Hematopoietic multipotent progenitor cell treated with erythropoietin and hydrocortisone succinate and interleukin-3 and kit ligand, for 17 days (in vitro differentiated cells): Measurements from ENCODE around the gene ABHD6.
A peak's percentile ranks its signal among the peaks of the same experiment; 100 is the strongest.
"Not testable (repeated sequence)": the region's sequence is repeated elsewhere in the genome, so short reads cannot be mapped to it uniquely, and the experiment has no call there.

Source experiments
- DNase-seq: peaks from one replicate; pipeline ENCODE4 v3.0.0-alpha.2; 2015; ENCODE audit warnings: low spot score

The ABHD6 gene

DNA sequence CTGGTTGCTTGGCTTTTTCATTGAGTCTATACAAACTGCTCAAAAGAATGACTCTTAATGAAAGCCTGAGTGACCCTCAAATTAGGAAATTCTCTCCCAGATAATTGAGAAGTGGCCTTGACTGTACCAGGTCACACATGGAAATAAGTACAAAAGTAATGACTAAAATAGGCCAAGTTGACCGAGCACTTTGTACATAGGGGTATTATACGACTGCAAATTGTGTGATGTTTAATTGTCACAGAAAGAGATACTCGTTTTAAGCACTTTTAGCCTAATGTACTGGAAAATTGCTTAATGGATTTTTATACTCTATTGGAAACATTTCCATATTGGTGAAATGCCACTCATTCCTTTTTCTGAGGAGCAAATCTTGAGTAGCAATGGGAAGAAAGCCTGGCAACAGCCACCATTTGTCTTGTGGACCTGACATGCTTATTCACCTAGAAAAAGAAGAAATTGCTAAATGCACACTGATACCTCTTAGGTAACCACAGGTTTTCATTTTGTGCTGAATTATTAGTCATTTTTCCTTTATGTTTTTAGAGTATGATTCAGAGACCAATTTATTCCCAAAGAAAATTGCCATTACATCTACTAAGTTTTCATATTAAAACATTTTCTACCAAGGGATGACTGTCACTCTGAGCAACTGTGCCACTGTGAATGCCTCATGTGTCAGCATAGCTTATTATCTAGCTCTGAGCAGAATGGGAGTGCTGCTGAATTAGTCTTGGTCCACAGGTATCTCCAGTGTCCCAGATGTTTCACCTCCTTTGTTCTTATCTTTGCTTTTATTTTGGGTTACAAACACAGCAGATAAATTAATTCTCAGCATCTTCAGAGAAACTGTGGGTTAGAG, 86.2 kb downstream of the ABHD6 start:
- DNase-seq, result peak; percentile 34

DNA sequence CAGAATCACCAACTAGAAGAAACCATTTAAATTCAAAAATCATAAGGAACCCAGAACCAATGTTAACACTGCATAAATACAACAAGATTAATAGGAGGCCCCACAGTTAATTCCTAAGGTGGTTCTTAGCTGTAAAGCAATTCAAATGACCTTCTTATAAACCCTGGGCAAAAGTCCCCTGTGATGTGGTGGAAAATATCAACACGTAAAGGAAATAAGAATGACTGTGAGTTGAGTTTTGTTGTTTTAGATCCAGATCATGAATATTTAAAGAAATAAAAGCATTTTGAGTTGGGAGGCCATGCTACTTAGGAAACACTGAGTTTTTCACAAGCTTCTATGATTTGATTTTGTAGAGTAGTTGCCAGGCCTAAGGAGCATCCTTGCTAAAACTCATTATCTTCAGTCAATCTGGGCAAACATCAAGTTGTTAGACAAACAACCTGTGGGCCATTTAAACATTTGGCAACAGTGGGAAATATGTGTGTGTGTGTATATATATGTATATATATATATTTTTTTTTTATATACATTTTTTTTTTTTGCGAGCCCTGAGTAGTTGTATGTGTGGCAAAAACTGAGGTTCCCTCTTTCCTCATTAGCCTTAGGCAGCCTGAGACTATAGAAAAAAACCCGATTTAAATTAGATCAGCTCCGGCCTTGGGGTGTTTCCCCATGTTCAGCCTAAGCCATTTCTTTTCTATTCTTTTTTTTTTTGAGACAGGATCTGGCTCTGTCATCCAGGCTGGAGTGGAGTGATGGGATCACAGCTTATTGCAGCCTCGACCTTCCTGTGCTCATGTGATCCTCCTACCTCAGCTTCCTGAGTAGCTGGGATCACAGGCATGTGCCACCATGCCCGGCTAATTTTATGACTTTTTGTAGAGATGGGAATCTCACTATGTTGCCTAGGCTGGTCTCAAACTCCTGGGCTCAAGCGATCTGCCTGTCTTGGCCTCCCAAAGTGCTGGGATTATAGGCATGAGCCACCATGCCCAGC, 87.1 kb downstream of the ABHD6 start:
- DNase-seq, result no peak

DNA sequence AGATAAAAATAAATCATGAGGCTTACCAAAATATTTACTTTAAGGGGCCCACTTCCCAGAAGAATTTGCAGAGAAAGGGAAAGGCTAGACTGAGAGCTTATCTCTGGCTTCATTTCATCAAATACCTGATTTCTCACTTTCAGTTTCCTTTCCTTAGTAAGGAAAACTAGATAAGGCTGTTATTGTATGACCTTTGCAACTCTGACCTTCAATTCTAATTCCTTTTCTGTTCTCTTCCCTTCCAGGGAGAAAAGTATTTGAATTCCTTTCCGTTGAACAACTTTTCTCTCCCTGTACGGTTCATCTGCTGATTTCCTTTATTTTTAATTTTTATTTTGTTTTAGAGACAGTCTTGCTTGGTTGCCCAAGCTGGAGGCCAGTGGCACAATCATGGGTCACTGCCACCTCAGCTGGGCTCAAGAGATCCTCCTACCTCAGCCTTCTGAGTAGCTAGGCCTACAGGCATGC, 88.0 kb downstream of the ABHD6 start:
- no peak for DNase-seq

DNA sequence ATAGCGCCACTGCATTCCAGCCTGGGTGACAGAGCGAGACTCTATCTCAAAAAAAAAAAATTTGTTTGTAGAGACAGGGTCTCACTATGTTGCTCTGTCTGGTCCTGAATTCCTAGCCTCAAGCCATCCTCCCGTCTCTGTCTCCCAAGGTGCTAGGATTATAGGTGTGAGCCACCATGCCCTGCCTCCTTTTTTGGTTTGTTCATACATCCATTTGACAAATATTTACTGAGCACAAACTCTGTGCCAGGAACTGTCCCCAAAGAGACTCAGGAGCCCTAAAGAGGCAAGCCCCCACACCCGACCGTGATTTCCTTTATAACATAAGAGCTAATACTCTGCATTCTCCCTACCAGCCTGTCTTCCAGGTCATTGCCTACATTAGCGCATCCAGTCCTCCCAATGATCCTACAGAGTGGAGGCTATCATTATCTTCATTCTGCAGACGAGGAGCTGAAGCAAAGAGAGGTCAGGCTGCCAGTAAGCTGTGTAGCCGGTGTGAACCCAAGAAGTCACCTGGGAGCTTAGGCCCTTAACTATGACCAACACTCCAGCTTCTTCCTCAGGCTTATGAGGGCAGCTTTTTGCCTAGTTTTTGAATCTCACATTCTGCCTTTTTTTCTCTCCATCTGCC, 88.8 kb downstream of the ABHD6 start:
- no peak for DNase-seq

DNA sequence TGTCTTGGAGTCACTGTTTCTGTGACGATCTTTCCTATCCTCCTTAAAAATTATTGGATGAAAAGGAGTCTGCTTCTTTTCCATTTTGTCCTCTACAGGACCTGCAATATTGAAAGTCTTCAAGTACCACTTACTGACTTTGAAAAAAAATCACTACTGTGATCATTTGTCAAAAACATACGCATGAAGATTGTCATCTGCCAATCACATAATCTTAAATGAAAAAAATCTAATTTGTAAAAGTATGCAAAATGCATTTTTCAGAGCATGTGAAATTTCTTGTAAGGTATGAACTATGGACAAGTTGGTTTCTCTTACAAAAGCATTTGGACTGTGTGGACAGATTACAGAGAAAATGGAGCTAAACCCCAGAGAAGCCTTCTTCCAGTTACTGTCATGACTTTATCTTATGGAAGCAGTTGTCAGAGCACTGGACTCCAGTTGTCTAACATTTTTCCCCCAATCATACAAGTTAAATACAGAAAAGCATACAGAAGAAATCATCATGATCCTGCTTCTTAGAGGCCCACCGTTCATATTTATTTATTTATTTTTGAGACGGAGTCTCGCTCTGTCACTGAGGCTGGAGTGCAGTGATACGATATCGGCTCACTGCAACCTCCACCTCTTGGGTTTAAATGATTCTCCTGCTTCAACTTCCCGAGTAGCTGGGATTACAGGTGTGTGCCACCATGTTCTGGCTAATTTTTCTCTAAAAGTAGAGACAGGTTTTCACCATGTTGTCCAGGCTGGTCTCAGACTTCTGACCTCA, 91.7 kb downstream of the ABHD6 start:
- DNase-seq, result no peak

DNA sequence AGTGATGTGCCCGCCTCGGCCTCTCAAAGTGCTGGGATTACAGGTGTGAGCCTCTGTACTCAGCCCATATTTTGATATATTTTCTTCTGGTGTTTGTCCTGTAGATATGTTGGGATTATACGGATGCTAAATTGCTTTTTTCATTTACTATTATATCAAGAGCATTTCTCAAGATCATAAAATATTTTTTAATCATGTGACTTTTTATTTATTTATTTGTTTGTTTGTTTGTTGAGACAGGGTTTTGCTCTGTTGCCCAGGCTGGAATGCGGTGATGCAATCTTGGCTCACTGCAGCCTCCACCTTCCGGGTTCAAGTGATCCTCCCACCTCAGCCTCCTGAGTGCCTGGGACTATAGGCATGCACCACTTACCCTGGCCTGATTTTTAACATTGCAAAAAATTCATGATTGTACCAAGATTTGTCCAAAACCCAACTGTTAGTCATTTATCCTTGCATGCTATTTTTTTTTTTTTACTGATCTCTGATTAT, 92.4 kb downstream of the ABHD6 start:
- no peak for DNase-seq

DNA sequence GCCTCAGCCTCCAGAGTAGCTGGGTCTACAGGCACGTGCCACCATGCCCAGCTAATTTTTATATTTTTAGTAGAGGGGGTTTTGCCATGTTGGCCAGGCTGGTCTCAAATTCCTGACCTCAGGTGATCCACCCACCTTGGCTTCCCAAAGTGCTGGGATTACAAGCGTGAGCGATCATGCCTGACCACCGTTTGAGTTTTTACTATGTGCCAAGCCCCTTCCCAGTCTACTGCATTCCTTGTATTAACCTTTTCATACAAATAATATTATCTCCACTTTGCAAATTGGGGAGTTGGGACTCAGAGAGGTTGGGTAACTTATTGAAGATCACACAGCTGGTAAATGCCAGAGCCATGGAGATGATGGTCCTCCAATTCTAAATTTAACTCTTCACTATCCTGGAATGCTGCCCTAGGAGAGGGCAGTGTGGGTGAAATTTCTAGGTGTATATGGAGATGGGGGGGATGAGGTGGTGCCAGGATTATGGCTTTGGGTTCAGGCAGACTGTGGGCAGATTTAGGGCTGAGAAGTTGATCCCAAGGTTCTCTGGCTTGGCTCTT, 94.1 kb downstream of the ABHD6 start:
- no peak for DNase-seq

DNA sequence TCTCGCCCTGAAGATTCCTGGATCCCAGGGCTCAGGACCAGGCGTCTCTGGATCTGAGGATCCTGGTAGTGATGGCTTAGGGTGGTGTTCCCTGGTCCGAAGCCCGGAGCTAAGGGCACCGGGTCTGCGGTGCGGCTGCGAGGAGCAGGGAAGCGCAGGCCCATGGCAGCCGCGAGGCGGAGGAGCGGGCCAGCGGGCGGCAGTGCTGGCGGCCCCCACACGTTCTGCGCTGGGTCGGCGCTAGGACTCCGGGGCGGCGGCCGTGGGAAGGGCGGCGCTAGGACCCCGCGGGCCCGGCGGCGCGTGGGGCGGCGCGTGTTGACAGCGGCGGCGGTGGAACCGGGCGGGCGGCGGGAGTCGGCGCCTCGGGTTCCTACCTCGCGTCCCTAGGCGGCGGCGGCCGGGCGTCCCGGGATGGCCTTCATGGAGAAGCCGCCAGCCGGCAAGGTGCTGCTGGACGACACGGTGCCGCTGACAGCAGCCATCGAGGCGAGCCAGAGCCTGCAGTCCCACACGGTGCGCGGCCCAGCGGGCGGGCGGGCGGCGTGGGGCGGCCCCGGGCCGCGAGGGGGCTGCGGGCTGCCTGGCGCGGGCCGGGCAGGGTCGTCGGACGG, 95.1 kb downstream of the ABHD6 start, which contains the start of gene PXK:
PXK (plus strand) TSS at position 318 of the 614 bp plus-strand sequence; CDS start at position 415, 97 bp downstream.
- DNase-seq, result peak; percentile 77

DNA sequence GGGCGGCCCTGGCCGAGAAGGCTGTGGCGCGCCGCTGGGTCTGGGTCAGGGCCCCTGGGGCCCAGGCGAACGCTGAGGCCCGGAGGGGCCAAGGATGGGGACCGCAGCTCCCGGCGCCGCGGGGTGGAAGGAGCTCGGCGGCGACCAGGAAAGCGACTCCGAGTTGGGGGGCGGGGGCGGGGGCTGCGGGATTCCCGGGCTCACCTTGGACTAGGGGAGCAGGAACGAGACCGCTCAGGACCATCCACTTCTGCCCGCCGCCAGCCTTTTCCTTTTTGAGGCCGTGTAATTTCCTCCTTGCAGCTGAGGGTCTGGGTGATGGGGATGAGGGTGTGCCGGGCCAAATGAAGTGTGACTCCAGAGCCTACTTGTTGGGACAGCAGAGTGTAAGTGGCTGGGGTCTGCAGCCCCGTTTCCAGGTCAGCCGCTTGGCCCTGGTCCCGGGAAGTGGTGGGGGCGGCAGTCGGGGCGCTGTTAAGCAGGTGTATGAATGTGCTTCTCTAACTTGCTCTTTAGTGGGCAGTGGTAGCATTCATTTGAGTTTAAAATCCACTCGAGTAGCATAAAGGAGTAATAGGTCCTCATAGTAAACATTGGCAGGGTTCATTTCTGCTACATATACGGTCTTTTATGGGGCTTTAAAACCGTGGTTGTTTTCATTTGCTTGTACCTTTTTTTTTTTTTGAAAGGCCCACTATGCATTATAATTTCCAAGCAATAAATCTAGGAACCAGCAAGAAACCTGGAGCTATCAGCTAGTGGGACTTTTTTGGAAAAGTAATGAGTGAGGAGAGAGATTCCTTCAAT, 95.8 kb downstream of the ABHD6 start:
- peak; percentile 36 for DNase-seq

DNA sequence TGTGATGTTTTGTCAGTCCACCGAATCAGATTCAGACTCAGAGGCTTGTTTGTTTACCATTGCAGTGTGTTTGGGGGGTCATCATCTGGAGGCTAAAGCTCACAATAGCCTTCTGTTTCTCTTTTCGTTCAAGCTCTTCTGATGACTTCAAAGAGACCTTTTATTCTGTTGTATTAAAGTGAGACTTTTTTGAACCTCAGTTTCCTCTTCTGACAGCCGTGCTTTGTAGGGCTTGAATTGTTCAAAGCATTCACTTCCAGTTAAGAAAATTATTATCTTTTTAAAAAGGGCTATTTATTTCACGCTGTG, 96.4 kb downstream of the ABHD6 start:
- DNase-seq, result peak; percentile 32

DNA sequence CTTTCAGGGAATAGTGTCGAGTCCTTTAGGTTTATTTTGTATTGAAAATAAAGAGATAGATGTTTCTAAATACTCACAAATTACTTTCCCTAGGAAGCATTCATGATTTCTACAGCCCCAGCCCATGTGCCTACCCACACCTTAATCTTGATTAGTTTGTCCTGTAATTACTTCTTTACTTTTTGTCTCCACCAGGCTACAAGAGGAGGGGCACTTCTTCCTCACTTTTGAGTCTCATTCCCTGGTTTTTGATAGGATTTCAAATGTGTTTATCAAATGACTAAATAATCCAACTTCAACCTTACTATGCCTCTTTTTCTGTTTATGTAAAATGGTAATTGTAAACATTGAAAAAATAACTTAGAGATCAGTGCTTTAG, 96.9 kb downstream of the ABHD6 start:
- peak; percentile 22 for DNase-seq

DNA sequence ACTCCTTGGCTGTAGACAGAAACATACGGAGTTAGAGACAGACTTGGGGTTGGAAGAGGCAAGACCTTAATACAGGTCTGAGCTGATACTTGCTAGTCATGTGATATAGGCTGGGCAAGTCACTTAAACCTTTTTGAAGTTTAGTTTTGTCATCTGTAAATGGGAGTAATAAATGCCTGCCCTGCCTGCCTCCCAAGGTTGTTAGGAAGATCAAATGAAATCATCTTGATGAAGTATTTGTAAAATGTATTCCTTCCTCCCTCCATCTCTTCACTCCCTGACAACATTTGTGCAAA, 98.0 kb downstream of the ABHD6 start:
- no peak for DNase-seq

DNA sequence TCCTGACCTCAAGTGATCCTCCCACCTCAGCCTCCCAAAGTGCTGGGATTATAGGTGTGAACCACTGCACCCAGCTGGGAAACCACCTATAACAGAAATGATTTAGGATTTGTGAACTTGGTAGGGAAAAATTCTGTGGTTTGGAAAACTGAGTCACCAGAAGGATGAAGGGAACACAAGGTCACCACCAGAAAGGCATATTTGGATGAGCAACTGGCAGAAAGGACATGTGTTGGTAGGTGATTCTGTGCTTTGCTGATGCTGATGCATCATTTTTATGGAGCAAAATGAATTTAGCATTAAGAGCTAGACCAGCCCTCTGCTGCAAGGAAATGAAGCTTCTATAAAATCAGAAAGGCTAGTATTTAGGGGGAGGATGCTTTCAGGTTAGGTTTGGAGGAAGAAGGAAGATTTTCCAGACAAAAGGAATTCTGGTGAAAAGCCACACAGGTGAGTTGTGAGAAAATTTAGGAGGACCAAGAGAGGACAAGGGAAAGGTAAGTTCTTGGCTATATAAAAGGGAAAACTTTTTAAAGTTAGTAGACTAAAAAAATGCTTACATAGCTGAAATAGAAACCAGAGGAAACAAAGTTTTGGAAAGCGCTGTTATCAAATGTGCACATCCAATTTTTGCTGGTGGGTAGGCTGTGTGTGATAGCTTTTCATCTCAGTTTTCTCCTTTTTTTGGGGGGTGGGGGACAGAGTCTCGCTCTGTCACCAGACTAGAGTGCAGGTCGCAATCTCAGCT, 98.7 kb downstream of the ABHD6 start:
- DNase-seq, result no peak

DNA sequence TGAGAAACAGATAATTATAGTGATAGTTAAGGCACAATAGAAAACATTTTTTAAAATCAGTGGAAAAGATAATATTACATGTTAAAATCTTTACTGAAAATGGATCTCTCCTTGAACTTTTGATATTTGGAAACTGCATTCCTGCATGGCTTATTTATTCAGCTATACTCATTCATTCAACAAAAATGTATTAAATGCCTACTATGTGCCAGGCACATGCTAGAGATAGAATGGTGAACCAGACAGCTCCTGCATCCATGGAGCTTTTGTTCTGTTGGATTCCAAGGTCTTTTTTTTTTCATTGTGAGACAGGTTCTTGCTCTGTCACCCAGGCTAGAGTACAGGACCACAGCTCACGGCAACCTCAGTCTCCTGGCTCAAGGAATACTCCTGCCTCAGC, 99.6 kb downstream of the ABHD6 start:
- DNase-seq, result no peak

DNA sequence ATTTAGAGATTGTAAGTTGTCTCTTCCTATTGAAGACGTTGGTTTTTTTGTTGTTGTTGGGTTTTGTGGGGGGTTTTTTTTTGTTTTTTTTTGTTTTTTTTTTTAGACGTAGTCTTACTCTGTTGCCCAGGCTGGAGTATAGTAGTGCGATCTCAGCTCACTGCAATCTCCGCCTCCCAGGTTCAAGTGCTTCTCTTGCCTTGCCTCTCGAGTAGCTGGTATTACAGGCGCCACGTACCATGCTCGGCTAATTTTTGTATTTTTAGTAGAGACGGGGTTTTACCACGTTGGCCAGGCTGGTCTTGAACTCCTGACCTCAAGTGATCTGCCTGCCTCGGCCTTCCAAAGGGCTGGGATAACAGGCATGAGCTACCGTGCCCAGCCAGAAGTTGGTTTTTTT, 101.6 kb downstream of the ABHD6 start:
- not testable (repeated sequence) for DNase-seq

DNA sequence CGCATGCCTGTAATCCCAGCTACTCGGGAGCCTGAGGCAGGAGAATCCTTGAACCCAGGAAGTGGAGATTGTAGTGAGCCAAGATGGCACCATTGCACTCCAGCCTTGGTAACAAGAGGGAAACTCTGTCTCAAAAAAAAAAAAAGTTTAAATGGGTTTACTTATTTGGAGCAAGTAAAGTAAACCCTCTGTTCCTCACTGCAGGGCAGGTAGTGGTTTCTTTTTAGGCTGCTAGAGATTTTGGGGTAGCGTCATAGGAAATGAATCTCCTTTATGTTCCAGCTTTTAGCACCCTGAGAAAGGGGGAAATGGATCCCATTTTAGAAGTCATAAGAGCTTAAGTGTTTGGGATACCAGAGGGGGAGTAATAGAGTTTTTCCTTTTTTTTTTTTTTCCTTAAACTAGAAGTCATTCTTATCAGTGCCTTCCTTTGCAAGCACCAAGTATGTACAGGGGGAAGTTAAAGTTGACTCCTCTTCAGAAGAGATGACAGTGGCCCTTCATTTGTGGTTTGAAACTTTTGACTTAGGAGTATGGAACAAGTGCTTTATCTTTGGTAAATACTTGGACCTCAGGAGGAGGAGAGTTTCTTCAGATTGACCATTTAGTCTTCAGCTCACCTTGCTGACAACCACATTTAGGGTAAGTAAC, 103.1 kb downstream of the ABHD6 start:
- no peak for DNase-seq

DNA sequence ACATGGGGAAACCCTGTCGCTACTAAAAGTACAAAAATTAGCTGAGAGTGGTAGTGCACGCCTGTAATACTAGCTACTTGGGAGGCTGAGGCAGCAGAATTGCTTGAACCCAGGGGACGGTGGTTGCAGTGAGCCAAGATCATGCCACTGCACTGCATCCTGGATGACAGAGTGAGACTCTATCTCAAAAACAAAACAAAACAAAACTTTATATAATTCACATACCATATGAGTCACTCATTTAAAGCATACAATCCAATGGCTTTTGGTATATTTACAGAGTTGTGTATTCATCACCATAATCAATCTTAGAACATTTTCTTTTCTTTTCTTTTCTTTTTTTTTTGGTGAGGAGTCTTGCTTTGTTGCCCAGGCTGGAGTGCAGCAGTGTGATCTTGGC, 103.8 kb downstream of the ABHD6 start:
- DNase-seq, result no peak

DNA sequence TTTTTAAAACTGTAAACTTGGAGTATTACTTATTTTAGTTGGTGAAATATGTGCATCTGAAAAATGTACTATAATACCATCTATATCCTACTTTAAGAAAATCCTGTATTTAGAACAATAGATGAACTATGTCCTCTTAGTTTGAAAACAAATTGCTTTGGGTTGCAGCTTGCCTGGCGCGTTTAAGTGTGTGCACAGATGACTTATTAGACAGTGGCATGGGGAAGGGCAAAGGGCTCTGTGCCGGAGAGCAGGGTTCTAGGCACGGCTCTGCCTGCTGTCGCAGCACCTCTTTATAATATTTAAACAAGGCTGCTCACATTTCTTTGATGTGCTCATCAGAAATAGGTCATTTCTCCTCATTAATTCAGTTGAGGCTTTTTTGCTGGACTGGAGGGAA, 105.1 kb downstream of the ABHD6 start:
- DNase-seq, result no peak
